Upper lobe of right lung (tissue), 1 donor: ENCODE measurements around the gene SEC24C. TPM values are rescaled to one million over a fixed set of nuclear protein-coding genes. Genes with fewer than 3 reads are reported as not detected.
"Not testable (repeated sequence)": the region's sequence is repeated elsewhere in the genome, so short reads cannot be mapped to it uniquely, and the experiment has no call there.

ENCODE experiments used
- ATAC-seq: fragments of 200-7000 bp; cut with Tn5 transposase; one replicate; pipeline ENCODE4 v1.9.1; 2020; ENCODE audit warnings: mild to moderate bottlenecking, moderate library complexity
- DNase-seq: peaks from one replicate; pipeline ENCODE4 v3.0.0-alpha.2; 2020
- H3K27ac ChIP-seq: fragments of 200-600 bp; one replicate; pipeline ENCODE4 v1.8.0; 2022
- H3K27me3 ChIP-seq: fragments of 200-600 bp; one replicate; pipeline ENCODE4 v1.8.0; 2022; ENCODE audit warnings: mild to moderate bottlenecking
- H3K36me3 ChIP-seq: fragments of 200-600 bp; one replicate; pipeline ENCODE4 v1.8.0; 2022
- H3K4me1 ChIP-seq: fragments of 200-600 bp; one replicate; pipeline ENCODE4 v1.8.0; 2022
- H3K4me3 ChIP-seq: fragments of 200-600 bp; one replicate; pipeline ENCODE4 v1.8.0; 2022; ENCODE audit warnings: mild to moderate bottlenecking
- H3K9me3 ChIP-seq: fragments of 200-600 bp; one replicate; pipeline ENCODE4 v1.8.0; 2022
- intact Hi-C: fragments of 100-400 bp; cut with DNase I; formaldehyde crosslinking; loops from one replicate; pipeline ENCODE4 v1.11.0; 2022
- total RNA-seq: library from RNA; stranded (reverse); fragmentation: NEBNext Ultra II Directional; extraction: Animal tissue kit (Norgen Biotek cat#: 25700); gene quantifications from one replicate; pipeline ENCODE4 v1.2.1, GENCODE V29; 2021
- TF ChIP-seq, protein P1 (sequence below): fragments of 200-600 bp; IDR thresholded peaks from one replicate; pipeline ENCODE4 v1.8.0; 2022; ENCODE audit warnings: antibody characterized with exemption
- donor health status: DM: no; HTN: yes; CAD: no; lungs with severe emphysema.

SEC24C gene
- total RNA-seq, 1 donor from 2014 or later: 71.0 TPM

DNA sequence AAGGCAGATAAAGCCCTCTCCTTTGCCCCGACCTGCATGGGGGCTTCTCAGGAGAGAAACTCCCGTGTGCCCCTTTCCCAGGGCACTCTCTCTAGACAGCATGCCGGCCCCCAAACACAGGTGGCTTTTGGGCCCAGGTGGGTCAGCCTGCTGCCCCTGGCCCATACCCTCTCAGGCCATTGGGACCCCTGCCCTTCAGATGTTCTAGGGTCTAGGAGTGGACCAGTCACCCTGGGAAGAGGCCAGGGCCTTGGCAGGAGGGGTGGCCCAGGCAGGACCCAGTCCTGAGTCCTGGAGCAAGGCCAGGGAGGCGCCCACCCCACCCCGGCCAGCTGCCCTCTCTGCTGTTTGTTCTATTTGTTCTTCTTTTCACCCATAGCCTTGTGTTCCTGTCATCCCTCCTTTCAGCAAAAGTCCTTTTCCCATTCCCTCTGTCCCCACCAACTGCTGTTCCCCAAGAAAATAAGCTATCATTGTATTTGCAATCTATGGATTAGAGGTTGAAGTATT is 9.3 kb upstream of the SEC24C start:
- H3K4me1 ChIP-seq: peaks cover 11% of the 10 kb centered on the region
- H3K27ac ChIP-seq: no peak overlapping the region
- DNase-seq (no peak), ATAC-seq (no peak)
- intact Hi-C loops: no loop called here
- no peaks in the 10 kb centered on the region for H3K27me3 ChIP-seq
- peaks cover 19% of the 10 kb centered on the region for H3K36me3 ChIP-seq
- no peak overlapping the region for H3K4me3 ChIP-seq
- TF ChIP-seq, protein P1, sequence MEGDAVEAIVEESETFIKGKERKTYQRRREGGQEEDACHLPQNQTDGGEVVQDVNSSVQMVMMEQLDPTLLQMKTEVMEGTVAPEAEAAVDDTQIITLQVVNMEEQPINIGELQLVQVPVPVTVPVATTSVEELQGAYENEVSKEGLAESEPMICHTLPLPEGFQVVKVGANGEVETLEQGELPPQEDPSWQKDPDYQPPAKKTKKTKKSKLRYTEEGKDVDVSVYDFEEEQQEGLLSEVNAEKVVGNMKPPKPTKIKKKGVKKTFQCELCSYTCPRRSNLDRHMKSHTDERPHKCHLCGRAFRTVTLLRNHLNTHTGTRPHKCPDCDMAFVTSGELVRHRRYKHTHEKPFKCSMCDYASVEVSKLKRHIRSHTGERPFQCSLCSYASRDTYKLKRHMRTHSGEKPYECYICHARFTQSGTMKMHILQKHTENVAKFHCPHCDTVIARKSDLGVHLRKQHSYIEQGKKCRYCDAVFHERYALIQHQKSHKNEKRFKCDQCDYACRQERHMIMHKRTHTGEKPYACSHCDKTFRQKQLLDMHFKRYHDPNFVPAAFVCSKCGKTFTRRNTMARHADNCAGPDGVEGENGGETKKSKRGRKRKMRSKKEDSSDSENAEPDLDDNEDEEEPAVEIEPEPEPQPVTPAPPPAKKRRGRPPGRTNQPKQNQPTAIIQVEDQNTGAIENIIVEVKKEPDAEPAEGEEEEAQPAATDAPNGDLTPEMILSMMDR: no peak
- no peaks in the 10 kb centered on the region for H3K9me3 ChIP-seq

DNA sequence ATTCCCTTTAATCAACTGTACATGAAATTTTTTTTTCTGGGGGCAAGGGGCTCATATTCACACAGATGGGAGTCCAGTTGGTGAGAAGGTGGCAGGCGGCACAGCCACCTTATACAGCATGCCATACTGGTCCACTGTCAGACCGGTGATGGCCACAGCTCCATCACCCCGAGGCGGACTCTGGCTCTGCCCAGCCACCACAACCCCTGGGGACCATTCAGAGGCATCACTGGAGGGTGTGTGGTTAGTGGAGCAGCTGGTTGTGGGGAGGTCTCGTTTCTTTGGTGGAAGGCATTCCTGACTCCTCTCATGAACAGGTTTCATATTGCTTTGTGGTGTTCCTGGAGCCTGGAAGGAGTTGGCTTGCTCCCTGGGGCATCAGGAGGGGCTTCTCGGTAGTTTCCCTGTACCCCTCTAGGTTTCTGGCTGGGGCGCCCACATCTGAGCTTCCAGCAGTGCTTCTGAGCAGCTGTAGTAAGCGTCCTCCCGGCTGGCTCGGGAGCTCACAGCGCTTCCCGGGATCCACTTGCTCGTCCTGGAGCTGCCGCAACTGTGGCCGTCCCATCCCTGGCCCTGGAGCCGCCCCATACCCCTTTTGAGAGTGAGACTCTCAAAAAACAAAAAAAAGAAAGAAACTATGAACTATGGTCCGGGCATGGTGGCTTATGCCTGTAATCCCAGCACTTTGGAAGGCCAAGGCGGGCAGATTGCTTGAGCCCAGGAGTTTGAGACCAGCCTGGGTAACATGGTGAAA is 3.5 kb upstream of the SEC24C start:
- H3K27me3 ChIP-seq, intact Hi-C loops, DNase-seq, H3K27ac ChIP-seq, H3K36me3 ChIP-seq, H3K4me3 ChIP-seq, H3K9me3 ChIP-seq, ATAC-seq: not testable (repeated sequence)
- H3K4me1 ChIP-seq: peaks cover 27% of the 10 kb centered on the region

DNA sequence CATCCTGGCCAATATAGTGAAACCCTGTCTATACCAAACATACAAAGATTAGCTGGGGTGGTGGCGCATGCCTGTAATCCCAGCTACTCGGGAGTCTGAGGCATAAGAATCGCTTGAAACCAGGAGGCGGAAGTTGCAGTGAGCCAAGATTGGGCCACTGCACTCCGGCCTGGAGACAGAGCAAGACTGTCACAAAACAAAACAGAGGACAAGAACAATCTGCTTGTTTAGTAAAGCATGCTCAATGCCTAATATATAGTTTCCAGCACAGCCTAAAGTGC is 1.8 kb upstream of the SEC24C start:
- Histone ChIP-seq H3K36me3 (peaks cover 16% of the 10 kb centered on the region), H3K4me1 (peaks cover 35% of the 10 kb centered on the region), H3K27me3 (no peaks in the 10 kb centered on the region), H3K4me3 (no peak overlapping the region), H3K27ac (no peak overlapping the region), H3K9me3 (no peaks in the 10 kb centered on the region)
- TF ChIP-seq, protein P1: no peak
- ATAC-seq (no peak), DNase-seq (no peak)
- intact Hi-C loops: no loop called here

DNA sequence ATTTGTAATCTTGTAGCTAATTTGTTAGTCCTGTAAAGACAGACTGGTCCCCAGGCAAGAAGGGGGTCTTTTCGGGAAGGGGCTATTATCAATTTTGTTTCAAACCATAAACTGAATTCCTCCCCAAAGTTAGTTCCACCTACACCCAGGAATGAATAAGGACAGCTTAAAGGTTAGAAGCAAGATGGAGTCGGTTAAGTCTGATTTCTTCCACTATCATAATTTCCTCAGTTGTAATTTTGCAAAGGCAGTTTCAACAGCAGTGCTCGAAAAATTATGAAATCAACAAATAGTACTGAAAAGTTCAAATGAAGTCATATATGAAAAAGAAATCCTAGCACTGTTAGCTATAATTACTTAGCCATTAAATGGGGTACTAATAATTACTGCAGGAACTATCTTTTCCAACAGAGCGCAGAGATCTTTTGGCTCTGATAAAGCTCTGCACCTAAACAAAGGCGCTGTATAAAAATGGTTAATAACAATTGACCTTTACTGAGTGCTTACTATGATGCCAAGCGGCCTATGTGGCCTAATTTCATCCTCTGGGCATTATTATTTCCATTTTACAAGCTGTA is 756 bp upstream of the SEC24C start:
- Histone ChIP-seq H3K27ac (peak overlapping the region; percentile 98), H3K9me3 (no peaks in the 10 kb centered on the region), H3K4me1 (peaks cover 35% of the 10 kb centered on the region), H3K4me3 (peak overlapping the region; percentile 99), H3K27me3 (no peaks in the 10 kb centered on the region), H3K36me3 (peaks cover 21% of the 10 kb centered on the region)
- intact Hi-C loops: no loop called here
- TF ChIP-seq, protein P1: no peak
- ATAC-seq (no peak), DNase-seq (no peak)

DNA sequence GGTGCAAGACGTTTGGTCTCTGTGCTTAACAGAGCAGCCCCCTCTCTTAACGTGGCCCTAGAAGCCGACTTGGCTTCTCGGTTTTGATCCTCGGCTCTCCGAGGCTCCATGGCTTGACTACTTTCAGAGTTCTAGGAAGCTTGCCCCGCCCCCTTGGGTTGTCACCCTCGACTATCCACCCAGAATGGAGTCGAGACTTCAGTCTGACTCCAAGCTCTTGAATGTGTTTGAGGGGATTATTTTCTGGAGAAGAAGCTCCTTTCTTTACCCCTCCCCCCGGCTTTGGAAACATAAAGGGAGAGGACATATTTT is 448 bp downstream of the SEC24C start:
- intact Hi-C loops: no loop called here
- H3K4me3 ChIP-seq: peak overlapping the region; percentile 99
- peak overlapping the region; percentile 98 for H3K27ac ChIP-seq
- H3K4me1 ChIP-seq: peaks cover 43% of the 10 kb centered on the region
- DNase-seq (no peak), ATAC-seq (peak; percentile 58)
- peaks cover 33% of the 10 kb centered on the region for H3K36me3 ChIP-seq
- H3K9me3 ChIP-seq: no peaks in the 10 kb centered on the region
- H3K27me3 ChIP-seq: no peaks in the 10 kb centered on the region
- TF ChIP-seq, protein P1: no peak

DNA sequence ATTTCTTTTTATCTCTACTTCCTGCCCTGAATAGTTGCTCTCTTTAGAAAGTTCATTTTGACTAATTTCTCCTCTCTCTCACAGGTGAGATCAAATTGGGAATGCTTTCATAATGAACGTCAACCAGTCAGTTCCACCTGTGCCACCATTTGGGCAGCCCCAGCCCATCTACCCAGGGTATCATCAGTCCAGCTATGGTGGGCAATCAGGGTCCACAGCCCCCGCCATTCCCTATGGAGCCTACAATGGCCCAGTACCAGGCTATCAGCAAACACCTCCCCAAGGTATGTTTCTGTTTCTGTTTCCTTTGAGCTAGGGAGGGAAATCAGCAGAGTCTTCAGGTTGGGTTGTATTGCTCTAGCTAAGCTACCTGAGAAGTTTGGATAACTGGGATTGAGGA is 2.5 kb downstream of the SEC24C start:
- H3K4me1 ChIP-seq: peaks cover 44% of the 10 kb centered on the region
- peaks cover 54% of the 10 kb centered on the region for H3K36me3 ChIP-seq
- TF ChIP-seq, protein P1: no peak
- intact Hi-C loops: no loop called here
- H3K27me3 ChIP-seq: no peaks in the 10 kb centered on the region
- ATAC-seq (no peak), DNase-seq (no peak)
- H3K4me3 ChIP-seq: no peak overlapping the region
- no peak overlapping the region for H3K27ac ChIP-seq
- H3K9me3 ChIP-seq: no peaks in the 10 kb centered on the region
